Neural progenitor cell (in vitro differentiated cells): ENCODE measurements around the gene RAMP3.

Experiments used
- EZH2 ChIP-seq: fragments of 200-600 bp; sonication (generic); IDR thresholded peaks from 2 replicates; pipeline ENCODE4 v1.6.1; 2017; ENCODE audit warnings: antibody characterized with exemption, mild to moderate bottlenecking, moderate library complexity
- EZH2phosphoT487 ChIP-seq: fragments of 200-600 bp; sonication (generic); IDR thresholded peaks from 2 replicates; pipeline ENCODE4 v1.6.1; 2017; ENCODE audit warnings: antibody characterized with exemption
- TF ChIP-seq, protein P1 (sequence below): fragments of 200-600 bp; sonication (generic); IDR thresholded peaks from 2 replicates; pipeline ENCODE4 v1.5.1; 2017; ENCODE audit warnings: antibody characterized with exemption, mild to moderate bottlenecking

- TF ChIP-seq, protein P1, sequence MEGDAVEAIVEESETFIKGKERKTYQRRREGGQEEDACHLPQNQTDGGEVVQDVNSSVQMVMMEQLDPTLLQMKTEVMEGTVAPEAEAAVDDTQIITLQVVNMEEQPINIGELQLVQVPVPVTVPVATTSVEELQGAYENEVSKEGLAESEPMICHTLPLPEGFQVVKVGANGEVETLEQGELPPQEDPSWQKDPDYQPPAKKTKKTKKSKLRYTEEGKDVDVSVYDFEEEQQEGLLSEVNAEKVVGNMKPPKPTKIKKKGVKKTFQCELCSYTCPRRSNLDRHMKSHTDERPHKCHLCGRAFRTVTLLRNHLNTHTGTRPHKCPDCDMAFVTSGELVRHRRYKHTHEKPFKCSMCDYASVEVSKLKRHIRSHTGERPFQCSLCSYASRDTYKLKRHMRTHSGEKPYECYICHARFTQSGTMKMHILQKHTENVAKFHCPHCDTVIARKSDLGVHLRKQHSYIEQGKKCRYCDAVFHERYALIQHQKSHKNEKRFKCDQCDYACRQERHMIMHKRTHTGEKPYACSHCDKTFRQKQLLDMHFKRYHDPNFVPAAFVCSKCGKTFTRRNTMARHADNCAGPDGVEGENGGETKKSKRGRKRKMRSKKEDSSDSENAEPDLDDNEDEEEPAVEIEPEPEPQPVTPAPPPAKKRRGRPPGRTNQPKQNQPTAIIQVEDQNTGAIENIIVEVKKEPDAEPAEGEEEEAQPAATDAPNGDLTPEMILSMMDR: peak; percentile 65
- no peak for TF ChIP-seq EZH2phosphoT487
- TF ChIP-seq EZH2: no peak
Observed at GRCh38 chr7:45217358-45217757, 59.8 kb downstream of the RAMP3 start.
